Measurements from ENCODE around the gene ALDH9A1. TPM values are rescaled to one million over a fixed set of nuclear protein-coding genes. Genes with fewer than 3 reads are reported as not detected.

The ALDH9A1 gene
- total and polyA plus RNA-seq, 2 of the 4 experiments (the other 2 are of a cell fraction), result 43.5 to 43.7 TPM

GRCh38 chr1:165619647-165620151 lies 78.7 kb downstream of the ALDH9A1 start:
- Histone ChIP-seq H3K4me2 (ENCODE audit: low read depth, low read length) (no peak overlapping the region), H3K18ac (ENCODE audit: low read depth, low read length) (no peak overlapping the region), H3K9ac (ENCODE audit: low read depth, low read length) (no peak overlapping the region), H2AFZ (replicated peaks; ENCODE audit: low read length, poor library complexity) (no peak overlapping the region), H4K20me1 (ENCODE audit: insufficient read depth, low read length) (no peaks in the 10 kb centered on the region), H4K91ac (ENCODE audit: insufficient read depth, low read depth, low read length) (no peak overlapping the region), H3K4me1 (ENCODE audit: control insufficient read depth, insufficient read depth, low read length) (no peaks in the 10 kb centered on the region), H2AK9ac (replicated peaks; ENCODE audit: low read depth, low read length, poor library complexity) (no peak overlapping the region), H3K14ac (replicated peaks; ENCODE audit: low read depth, low read length) (no peak overlapping the region), H3K56ac (ENCODE audit: extremely low read depth, insufficient read depth, low read length) (no peak overlapping the region), H4K5ac (ENCODE audit: low read depth, low read length) (no peak overlapping the region), H3K23ac (ENCODE audit: low read depth, low read length) (no peak overlapping the region), H3K4ac (ENCODE audit: low read depth, low read length) (no peak overlapping the region), H3K9me3 (ENCODE audit: control insufficient read depth, insufficient read depth, low read length) (no peaks in the 10 kb centered on the region), H4K8ac (ENCODE audit: low read depth in 2 of 2, low read length in 2 of 2) (no peak overlapping the region), H2BK15ac (ENCODE audit: low read depth, low read length) (no peak overlapping the region), H3K9me1 (ENCODE audit: insufficient read depth, low read length) (no peaks in the 10 kb centered on the region), H3K27me3 (ENCODE audit: control insufficient read depth, insufficient read depth, low read length) (peaks cover 8% of the 10 kb centered on the region), H2BK20ac (ENCODE audit: low read depth, low read length) (no peak overlapping the region), H3K36me3 (ENCODE audit: control insufficient read depth, insufficient read depth, low read length) (no peaks in the 10 kb centered on the region), H3K4me3 (ENCODE audit: insufficient read depth, low read depth, low read length) (no peak overlapping the region), H3K79me1 (ENCODE audit: low read depth in 1 of 2, low read length in 2 of 2) (no peaks in the 10 kb centered on the region), H3K27ac (ENCODE audit: insufficient read depth, low read length) (no peak overlapping the region), H2BK120ac (ENCODE audit: low read depth, low read length) (no peak overlapping the region), H2AK5ac (ENCODE audit: low read depth, low read length) (no peak overlapping the region), H2BK5ac (ENCODE audit: low read depth, low read length, poor library complexity, severe bottlenecking) (no peak overlapping the region)
- DNase-seq, result no peak
- no peak for ATAC-seq (ENCODE audit: low read depth)
- intact Hi-C loops (cut with micrococcal nuclease) (no loop called here), dilution Hi-C loops (cut with HindIII; ENCODE audit: low sequenced_read_pairs, unreplicated experiment) (no loop called here), in situ Hi-C loops (cut with MboI; ENCODE audit: low sequenced_read_pairs) (loop anchor here (25.0 kb wide), 1 partner anchor 868 kb away; no protein-coding TSS in a partner anchor)
- TF ChIP-seq MXI1 (IDR thresholded peaks at IDR 0.05; ENCODE audit: borderline replicate concordance, low read depth, low read length) (no peak), RAD21 (IDR thresholded peaks at IDR 0.05; ENCODE audit: low read length) (no peak), CTCF (conservative IDR thresholded peaks at IDR 0.05; ENCODE audit: low read depth, low read length) (no peak), RCOR1 (IDR thresholded peaks at IDR 0.05; ENCODE audit: insufficient replicate concordance, low read length) (no peak), POLR2A (IDR thresholded peaks at IDR 0.05; ENCODE audit: low read depth, low read length) (no peak), SMC3 (IDR thresholded peaks at IDR 0.05; ENCODE audit: low read depth, low read length) (no peak)
- WGBS, 2 experiments (ENCODE audit: extremely low coverage in 2 of 2, insufficient read length in 1 of 2), result no CpG with 5 or more reads among the region's 1 CpG
- no TSS peak for BruUV-seq (replicated peaks)
- ChIA-PET CTCF (no interaction called here), POLR2A (ENCODE audit: unreplicated experiment) (no interaction called here)
